Measurements from ENCODE around the gene TMEM168.
"Not testable (repeated sequence)": the region's sequence is repeated elsewhere in the genome, so short reads cannot be mapped to it uniquely, and the experiment has no call there.

The TMEM168 gene

DNA sequence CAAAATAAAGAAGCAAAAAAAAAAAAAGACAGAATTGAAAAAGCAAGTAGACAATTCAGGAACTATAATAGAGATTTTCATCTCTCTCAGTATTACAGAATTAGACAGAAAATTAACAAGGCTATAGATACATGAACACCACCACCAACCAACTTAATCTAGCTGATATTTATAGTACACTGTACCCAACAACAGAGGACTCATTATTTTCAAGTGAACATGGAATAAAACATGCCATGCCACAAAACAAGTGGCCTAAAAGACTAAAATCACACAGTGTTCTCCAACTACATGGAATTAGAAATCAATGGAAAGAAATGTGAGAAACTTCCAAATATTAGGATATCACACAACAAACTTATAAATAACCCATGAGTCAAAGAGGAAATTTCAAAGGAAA is 9.1 kb downstream of the TMEM168 start:
- no peak for DNase-seq

DNA sequence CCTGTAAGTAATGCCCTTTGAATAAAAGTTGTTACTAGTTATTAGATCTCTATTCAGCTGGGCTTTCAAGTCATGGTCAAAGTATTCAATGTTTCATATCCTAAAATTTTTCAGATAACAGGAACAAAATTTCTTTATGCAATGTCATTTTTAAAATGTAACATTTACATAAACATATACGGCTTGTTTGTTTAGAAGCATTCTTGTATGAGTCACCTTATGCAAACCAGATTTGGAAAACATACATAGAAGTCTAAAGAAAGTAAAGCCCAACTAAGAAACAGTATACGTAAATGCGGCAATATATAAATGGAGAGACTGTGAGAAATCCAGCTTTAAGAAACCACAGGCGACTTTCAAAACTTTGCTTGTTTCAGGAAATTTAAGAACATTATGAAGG is 10.5 kb downstream of the TMEM168 start:
- DNase-seq: no peak

DNA sequence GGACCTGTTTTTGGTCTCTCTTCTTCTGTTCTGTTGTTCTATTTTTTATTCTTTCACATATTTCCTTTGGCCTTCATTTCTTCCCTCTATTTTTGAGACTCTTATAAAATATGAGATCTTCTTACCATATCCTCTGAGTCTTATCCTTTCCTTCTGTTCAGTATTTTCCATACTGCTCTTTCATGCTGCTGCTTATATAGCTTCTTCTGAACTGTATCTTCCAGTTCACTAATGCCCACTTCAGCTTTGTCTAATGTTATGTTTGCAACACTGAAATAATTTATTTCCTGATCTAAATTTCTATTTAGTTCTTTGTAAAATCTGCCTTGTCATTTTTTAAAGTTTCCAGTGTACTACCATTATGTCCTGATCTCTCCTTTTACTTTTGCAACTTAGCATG is 12.8 kb downstream of the TMEM168 start:
- no peak for DNase-seq

DNA sequence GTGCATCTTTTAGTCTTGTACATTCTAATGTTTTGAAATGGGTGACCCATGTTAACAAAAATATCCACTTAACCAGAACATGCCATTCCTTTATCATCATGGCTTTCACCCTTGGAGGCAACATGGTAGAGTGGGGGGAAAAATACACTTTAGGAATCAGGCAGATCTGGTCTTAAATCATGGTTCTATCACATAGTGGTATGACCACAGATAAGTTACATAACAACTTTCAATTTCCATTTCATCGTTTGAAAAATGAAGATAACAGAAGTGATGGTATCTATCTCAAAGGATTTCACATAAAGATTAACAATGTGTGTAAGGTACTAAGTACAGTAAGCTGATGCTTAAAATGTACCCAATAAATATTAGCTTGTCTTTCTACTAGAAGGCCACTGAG is 19.0 kb downstream of the TMEM168 start:
- no peak for DNase-seq

DNA sequence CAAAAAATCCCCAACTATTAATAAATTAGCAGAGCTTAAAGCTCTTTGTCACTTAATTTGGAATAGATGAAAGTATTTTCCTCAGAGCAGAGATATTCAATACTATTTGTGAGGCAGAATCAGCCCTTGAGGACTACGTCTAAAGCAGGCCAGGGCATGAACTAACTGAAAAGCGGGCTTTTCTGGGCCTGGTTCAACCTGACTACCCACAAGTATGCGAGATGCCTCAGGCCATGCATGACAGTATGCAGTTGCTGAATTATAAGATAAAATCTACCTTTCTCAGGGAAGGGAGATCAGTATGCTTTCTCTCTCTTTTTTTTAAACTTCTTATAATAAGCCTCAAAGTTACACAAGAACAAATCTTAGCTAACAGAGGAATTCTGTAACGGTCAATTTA is 20.1 kb downstream of the TMEM168 start:
- no peak for DNase-seq

DNA sequence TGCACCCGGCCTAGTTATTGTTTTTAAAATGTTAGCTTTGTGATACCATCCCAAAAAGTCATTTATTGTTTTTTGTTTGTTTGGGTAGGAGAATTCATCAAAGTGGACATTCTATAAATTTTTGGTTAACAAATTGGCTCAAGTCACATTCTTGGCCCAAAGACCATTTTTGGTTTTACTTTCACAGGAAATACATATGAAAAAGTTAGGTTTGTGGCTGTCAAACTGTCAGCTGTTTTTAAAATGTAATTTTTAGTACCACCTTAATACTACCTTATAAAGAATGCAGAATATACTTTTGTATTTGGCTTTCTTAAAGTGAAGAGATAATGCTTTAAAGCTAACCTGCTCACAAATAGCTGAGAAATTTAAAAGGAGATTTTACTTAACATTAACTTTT is 25.1 kb downstream of the TMEM168 start:
- DNase-seq: no peak

DNA sequence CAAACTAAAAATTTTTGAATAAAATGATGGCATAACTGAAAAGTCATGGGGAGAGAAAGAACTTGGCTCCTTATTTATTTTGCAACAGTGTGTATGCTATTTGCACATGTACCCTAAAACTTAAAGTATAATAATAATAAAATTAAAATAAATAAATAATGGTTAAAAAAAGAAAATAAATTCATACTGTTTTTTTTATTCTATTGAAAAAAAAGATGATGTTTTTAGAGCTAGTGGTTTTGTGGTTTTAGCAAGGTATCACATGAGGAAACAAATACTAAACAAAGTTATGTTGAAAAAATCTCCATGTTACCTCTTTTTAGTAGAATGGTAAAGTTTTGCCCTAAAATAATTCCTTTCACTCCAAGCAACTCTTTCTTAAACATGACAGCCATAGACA is 26.2 kb downstream of the TMEM168 start:
- no peak for DNase-seq

DNA sequence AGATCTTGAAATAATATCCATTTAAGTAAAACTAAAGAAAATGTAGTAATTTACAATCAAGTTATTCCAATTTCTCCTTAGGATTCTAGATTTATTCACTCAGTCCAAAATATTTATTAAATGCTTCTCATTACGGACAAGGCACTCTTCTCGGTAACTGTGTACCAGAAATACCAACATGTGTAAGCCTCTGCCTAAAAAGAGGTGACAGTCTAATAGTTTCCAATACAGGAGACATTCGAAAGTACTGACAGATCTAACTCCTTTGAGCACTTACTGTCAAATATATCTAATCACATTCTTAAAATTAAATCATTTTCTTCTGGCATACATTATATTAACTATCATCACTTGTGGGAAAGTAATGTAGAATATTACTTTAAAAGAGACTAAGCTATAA is 26.9 kb downstream of the TMEM168 start:
- DNase-seq: no peak

DNA sequence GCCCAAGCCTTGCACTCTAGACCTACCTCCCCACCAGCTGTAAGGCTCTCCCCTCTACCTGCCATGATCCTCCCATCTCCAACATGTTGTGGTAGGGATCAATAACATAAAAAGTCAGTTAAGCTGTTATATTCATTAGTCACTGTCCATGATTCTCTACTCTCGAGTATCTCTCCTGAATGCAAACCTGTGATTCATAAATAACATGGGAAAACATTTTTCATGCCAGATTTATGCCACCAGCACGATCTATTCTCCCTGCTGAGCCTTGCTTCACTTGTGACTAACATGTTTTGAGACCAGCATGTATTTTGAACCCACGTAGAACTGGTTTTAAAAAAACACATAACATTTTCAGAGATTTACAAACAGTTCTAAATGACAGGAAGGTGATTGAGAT is 30.3 kb downstream of the TMEM168 start:
- no peak for DNase-seq

DNA sequence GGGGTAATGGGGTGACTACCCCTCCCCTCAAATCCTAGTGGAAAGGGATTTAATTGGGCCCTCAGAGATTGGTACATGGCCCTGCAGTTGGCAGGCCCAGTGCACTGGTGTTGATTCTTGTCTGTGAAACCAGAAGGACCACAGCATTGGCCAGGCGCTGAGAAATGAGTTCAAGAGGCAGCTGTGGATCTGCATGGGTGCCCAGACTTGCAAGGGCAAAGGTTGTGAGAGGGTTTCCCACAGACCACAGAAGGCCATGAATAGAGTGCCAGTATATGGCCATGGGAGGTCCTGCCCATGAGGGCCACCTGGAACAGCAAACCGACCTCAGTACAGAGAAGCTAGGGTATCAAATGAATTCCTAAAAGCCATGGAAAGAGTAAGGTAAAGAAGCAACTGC is 32.9 kb downstream of the TMEM168 start:
- no peak for DNase-seq

DNA sequence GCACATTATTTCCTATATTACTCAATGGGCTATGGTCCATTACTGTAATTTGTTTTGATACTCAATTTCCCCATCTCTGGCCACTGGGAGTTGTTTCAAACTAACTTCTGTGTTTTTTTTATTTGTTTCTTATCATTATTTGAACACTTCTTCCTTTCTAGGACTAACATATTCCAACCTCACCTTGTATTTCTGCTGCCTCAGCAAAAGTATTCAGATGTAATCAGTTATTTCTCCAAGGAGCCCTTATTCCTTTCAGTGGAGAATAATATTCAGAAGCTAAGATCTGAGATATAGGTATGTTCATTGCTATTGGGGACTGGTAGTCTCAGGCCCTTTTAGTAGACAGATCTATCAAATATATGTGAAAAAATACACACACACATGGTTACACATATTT is 36.9 kb downstream of the TMEM168 start:
- no peak for DNase-seq

DNA sequence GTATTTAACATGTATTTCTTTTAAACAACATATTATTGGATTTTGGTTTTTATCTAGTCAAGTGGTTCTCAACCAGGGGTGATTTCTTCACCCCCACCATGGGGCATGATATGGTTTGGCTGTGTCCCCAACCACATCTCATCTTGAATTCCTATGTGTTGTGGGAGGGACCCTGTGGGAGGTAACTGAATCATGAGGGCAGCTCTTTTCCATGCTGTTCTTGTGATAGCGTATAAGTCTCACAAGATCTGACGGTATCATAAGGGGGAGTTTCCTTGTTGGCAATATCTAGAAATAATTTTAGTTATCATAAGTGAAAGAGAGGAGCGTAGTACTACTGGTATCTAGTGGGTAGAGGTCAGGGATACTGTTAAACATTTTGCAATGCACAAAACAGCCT is 37.6 kb downstream of the TMEM168 start:
- no peak for DNase-seq

DNA sequence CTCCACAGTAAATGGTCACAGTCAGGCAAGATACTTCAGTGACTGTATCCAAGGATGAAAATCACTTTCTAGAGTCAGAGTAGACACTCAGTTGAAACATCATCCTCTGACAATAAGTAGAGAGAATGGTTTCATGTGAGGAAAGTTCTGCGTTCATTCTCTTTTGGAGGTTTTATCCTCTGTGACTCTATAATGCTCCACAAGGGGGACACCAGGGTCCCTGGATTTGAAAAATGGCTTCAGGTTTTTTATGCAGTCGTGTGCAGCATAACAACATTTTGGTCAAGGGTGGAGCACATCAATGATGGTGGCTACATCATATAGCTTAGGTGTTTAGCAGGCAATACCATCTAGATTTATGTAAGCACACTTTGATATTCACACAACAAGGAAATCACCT is 40.4 kb downstream of the TMEM168 start:
- DNase-seq: no peak

DNA sequence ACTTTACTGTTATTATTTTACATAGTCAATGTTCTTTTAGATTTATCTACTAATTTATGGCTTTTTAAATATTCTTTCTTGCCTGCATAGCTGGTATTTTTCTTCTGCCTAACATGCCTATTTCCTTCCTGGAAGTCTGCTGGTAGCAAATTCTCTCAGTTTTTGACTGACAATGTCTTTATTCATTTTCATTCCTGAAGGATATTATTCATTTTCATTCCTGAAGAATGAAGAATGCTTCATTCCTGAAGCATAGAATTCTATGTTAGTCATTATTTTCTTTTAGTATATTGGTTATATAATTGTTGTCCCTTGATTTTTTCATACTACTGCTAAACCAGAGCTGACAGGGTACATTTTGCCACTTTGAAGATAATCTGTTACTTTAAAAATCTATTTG is 41.8 kb downstream of the TMEM168 start:
- no peak for DNase-seq

DNA sequence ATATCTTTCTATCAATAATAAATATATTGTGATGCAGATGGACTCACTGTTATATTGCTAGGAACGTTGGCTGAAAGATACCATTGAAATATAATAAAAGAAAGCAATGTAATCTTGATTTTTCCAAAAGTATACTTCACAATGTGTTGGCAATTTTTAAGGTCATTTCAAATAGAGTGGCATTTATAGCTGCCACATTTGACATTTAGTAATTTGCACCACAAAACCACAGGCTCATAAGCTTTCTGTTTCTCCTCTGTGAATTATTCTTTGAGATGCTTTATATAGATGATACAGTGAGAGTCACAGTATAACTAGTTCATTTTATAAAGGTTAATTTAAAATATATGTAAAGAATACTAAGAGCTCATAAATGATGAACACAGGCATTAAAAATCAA is 44.6 kb downstream of the TMEM168 start:
- DNase-seq: no peak

DNA sequence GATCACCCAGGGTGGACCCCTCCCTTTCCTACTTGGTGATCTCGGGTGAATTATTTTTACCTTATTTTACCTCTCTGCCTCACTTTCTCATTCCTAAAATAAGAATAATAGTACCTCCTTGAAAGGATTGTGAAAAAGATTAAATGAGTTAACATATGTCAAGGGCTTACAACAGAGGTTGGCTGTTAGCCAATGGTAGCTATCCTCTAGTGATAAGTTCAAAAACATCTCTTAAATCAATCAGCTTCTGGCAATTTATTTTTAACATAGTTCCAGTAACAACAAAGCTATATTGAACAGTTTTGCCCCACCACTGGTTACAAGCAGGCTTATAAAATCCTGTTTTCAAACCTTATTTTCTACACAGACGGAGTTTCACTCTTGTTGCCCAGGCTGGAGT is 45.4 kb downstream of the TMEM168 start:
- DNase-seq: no peak

DNA sequence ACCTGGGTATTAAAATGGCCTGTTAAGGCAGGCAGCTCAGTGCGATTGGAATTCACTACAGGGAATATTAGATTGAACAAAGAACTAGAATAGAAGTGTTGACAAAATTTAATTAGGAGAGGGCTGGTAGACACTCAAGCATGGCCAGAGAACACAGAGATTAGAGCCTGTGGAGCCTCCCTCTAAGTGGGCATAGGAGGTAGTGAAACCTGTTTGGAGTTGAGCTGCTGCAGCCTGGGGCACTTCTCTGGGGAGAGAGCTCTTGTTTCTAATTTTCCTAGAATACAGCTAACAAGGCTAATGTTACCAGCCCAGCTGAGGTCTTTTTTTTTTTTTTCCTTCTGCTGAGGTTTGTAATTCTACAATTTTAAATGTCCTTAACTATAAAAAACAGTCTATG is 46.4 kb downstream of the TMEM168 start:
- peak in 2 of 3 experiments; percentile 31 to 76 for DNase-seq

DNA sequence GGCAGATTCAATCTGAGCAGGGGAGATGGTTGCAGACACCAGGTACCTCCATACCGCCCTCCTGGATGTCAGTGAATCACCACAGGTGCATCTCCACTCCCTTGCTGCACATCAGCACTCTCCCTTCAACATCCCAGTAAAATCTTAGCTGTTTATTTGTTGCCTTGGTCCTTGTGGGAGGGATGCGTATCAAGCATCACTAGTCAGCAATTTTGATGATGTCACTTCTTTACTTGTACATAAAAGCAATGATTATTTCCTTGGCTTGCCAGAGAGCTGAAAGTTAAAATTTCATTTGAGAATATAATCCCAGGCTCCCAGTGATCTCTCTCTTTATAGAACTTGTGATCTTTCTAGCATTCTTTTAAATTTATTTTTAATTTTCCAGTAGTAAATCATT is 49.5 kb downstream of the TMEM168 start:
- no peak for DNase-seq

DNA sequence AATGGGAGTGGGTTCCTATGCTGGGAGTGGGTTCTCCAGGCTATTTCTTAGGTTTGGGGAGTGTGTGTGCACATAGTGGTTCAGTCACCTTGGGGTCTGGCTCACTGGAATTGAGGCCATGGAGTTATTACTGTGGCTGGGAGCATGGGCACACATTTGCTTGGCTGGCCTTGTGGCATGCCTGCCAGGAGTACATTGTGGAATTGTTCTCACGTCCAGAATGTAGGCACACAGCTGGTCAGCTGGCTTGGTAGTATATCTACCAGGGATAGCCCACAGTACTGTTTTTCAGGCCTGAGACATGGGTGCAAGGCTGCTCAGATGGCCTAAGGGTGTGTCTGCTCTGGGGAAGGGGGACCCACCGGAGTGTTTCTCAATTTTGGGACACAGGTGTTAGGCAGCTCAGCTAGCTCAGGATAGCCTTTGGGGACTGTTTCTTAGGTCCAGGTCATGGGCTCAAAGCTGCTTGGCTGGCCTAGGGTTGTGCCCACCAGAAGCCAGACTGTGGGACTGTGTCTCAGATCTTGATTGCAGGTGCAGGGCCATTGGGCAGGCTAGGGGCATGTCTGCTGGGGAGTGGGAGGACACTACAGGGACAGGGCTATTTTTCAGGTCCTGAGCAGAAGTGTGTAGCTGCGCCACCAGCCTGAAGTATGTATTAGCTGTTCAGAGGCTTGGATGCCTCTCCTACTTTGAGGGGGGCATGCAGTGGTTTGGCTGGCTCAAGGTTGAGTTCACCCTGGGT is 50.6 kb downstream of the TMEM168 start:
- DNase-seq: no peak

DNA sequence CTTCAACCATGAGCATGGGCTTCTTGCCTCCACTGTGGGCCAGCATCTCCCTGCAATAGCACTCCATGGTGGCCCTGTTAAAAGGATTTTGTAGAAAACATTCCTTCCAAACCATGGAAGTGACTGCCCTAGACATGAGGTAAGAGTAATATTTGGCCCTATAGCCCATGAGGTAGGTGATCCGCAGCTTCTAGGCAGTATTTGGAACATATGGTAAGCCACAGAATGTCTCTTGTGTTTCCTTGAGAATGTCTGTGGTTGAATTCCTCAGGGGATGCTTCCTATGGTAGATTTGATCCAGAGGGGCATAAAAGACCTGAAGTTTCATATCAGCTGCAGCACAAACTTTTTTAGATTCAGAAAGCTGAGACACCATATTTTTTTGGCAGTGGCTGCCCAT is 54.9 kb downstream of the TMEM168 start:
- no peak for DNase-seq

DNA sequence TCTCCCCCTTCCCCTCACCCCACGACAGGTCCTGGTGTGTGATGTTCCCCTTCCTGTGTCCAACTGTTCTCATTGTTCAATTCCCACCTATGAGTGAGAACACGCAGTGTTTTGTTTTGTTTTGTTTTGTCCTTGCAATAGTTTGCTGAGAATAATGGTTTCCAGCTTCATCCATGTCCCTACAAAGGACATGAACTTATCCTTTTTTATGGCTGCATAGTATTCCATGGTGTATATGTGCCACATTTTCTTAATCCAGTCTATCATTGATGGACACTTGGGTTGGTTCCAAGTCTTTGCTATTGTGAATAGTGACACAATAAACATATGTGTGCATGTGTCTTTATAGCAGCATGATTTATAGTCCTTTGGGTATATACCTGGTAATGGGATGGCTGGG is 58.9 kb downstream of the TMEM168 start:
- DNase-seq: not testable (repeated sequence)

DNA sequence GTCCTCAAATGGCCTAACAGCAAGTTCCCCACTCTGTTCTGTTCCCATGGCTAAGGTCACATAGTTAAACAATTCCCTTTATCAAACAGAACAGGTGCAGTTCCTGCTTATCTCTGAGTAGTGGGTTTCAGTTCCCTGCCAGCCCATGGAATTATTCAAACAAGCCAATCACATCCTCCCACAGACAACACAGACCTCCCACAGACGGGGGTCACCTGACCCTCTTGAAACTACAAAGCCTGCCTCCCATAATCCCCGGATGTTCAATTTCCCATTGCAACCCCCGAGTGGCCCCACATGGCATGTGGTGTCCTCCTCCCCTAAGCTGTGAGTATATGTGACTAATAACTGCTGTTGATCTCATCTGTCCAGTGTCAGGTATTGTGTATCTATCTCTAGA is 64.1 kb downstream of the TMEM168 start:
- no peak for DNase-seq

DNA sequence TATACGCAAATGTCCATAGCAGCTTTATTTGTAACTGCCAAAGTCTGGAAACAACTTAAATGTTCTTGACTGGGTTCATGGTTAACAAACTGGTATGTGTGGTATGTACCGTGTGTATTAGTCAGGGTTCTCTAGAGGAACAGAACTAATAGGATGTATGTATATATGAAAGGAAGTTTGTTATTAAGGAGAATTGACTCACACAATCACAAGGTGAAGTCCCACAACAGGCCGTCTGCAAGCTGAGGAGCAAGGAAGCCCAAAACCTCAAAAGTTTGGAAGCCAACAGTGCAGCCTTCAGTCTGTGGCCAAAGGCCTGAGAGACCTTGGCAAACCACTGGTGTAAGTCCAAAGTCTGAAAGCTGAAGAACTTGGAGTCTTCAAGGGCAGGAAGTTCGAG is 66.8 kb downstream of the TMEM168 start:
- no peak for DNase-seq

DNA sequence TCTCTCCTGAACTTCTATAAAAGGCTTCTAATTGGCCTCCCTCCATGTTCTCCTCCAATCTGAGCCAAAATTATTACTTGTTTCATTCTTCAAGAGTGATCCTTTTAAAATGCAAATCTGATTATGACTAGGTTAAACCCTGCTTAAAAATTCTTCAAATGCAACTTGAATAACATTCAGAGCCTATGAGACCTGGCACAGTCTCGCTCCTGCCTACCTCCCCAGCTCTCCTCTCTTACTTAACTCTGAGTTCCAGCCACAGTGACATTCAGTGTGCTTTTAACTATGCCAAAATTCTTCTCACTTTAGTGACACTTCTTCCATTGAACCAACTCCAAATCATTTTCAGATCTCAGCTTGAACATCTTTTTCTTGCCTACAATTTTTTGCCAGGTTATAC is 68.8 kb downstream of the TMEM168 start:
- no peak for DNase-seq

DNA sequence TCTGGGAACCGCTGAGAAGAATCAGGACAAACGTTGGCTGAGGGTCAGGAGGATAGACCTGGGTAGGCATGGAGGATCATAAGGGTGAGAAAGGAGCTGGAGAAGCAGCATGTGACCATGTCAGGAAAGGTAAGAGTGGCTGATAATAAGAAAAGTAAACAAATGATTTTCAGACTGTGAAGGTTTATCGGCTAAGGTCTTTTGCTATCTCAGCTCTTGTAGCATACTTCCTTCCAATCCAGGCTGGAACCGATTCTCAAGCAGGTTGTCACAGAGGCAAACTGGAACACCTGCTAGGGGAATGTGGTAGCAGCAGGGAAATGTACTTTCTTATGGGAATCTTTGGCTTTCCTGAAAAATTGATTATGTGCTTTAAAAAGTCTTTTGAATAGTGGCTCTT is 74.7 kb downstream of the TMEM168 start:
- DNase-seq: no peak

DNA sequence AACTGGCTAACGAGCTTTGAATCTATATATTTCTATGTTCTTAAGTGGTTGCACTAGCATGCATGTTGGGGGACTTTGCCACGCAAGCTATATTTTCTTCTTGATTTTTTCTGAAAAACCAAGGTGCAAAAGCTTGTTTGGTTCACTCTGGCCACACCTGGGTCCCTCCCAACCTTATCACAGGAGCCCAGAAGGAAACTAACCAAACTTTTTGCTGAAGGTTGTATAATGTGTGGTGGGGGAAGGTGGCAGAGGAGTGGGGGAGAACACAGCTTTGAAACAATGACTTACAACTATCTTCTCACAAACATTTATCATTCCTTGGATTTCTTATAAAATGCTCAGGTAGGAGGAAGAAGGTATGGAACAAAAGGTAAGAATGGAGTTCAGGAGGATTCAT is 75.3 kb downstream of the TMEM168 start:
- no peak for DNase-seq

Data from NCI-H1417 (cell line).